GM15510 (cell line): ENCODE data around the gene MZB1.

Source experiments
- POLR2A ChIP-seq: IDR thresholded peaks from 3 replicates; pipeline ENCODE4 v1.6.1; 2011; ENCODE audit warnings: borderline replicate concordance; ENCODE audit not compliant: insufficient read length; ENCODE audit errors: extremely low read depth

The MZB1 gene

DNA sequence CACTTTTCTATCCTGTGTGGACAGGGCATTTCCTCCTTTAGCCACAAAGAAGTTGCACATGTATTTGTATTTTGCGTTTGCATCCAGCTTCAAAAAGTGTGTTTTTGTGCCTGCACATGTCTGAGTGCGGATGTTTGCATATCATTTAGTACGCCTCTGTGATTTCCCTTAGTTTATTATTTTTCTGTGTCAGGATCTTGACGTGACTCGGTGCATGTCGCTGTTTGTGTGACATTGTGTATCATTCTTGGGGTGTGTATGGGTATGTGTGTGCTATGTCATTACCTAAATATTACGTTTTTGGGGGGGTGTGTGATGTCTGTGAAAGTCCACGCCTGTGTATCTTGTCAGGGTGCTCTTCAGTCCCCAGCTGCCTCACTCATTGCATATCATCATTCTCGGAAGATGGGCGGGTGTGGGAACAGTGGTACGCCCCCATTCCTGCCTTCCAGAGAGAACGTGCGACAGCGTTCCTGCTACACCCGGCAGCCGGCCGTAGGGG is 48.5 kb downstream of the MZB1 start:
- TF ChIP-seq POLR2A: no peak

GRCh38 chr5:139340051-139340450 is 49.7 kb downstream of the MZB1 start:
- no peak for TF ChIP-seq POLR2A
